ENCODE data around the gene IPO13.

DNA sequence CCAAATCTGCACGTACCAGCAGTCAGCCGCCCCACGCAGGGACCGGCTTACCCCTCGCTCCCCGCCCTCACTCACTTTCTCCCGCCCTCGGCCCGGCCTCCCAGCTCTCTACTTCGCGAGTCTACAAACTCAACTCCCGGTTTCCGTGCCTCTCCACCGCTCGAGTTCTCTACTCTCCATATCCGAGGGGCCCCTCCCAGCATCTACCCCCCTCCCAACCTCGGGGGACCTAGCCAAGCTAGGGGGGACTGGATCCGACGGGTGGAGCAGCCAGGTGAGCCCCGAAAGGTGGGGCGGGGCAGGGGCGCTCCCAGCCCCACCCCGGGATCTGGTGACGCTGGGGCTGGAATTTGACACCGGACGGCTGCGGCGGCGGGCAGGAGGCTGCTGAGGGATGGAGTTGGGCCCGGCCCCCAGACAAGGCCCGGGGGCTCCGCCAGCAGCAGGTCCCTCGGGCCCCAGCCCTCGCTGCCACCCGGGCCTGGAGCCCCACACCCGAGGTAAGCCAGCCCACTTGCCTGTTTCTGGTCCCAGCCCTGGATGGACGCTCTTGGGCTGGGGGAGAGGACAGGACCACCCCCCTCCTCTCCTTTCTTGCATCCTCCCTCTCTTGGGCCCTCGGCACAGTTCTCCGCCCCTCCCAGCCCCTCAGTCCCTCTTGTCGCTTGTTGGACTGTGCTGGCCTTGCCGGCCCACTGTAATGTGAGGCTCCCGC lies 13.2 kb upstream of the IPO13 start, which contains the start of gene ARTN:
- no peak for TF ChIP-seq POLR2A (IDR thresholded peaks at IDR 0.05)
- TF ChIP-seq, protein P1, sequence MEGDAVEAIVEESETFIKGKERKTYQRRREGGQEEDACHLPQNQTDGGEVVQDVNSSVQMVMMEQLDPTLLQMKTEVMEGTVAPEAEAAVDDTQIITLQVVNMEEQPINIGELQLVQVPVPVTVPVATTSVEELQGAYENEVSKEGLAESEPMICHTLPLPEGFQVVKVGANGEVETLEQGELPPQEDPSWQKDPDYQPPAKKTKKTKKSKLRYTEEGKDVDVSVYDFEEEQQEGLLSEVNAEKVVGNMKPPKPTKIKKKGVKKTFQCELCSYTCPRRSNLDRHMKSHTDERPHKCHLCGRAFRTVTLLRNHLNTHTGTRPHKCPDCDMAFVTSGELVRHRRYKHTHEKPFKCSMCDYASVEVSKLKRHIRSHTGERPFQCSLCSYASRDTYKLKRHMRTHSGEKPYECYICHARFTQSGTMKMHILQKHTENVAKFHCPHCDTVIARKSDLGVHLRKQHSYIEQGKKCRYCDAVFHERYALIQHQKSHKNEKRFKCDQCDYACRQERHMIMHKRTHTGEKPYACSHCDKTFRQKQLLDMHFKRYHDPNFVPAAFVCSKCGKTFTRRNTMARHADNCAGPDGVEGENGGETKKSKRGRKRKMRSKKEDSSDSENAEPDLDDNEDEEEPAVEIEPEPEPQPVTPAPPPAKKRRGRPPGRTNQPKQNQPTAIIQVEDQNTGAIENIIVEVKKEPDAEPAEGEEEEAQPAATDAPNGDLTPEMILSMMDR (IDR thresholded peaks at IDR 0.05) = no peak
